D721Med (cell line): Measurements from ENCODE around the gene TTYH2.
A peak's percentile ranks its signal among the peaks of the same experiment; 100 is the strongest.

Experiments used
- DNase-seq: peaks from one replicate; pipeline ENCODE4 v3.0.0; 2011; ENCODE audit warnings: low spot score; ENCODE audit not compliant: insufficient read length
- FAIRE-seq: peaks from 2 replicates; lab custom pipeline; 2011; peaks lifted over from hg19 to GRCh38; lab: Jason Lieb, UNC
- TF ChIP-seq, protein P1 (sequence below): IDR thresholded peaks from 2 replicates; pipeline ENCODE4 v1.5.1; 2012; ENCODE audit warnings: mild to moderate bottlenecking, control low read depth; ENCODE audit not compliant: insufficient read depth; ENCODE audit errors: missing control alignments

TTYH2 gene

GRCh38 chr17:74210191-74211140, 2.9 kb upstream of the TTYH2 start:
- TF ChIP-seq, protein P1, sequence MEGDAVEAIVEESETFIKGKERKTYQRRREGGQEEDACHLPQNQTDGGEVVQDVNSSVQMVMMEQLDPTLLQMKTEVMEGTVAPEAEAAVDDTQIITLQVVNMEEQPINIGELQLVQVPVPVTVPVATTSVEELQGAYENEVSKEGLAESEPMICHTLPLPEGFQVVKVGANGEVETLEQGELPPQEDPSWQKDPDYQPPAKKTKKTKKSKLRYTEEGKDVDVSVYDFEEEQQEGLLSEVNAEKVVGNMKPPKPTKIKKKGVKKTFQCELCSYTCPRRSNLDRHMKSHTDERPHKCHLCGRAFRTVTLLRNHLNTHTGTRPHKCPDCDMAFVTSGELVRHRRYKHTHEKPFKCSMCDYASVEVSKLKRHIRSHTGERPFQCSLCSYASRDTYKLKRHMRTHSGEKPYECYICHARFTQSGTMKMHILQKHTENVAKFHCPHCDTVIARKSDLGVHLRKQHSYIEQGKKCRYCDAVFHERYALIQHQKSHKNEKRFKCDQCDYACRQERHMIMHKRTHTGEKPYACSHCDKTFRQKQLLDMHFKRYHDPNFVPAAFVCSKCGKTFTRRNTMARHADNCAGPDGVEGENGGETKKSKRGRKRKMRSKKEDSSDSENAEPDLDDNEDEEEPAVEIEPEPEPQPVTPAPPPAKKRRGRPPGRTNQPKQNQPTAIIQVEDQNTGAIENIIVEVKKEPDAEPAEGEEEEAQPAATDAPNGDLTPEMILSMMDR = peak; percentile 97
- DNase-seq = peak; percentile 56
- FAIRE-seq = no peak

GRCh38 chr17:74211141-74211911, 2.0 kb upstream of the TTYH2 start:
- TF ChIP-seq, protein P1 = no peak
- DNase-seq (no peak), FAIRE-seq (no peak)

DNA sequence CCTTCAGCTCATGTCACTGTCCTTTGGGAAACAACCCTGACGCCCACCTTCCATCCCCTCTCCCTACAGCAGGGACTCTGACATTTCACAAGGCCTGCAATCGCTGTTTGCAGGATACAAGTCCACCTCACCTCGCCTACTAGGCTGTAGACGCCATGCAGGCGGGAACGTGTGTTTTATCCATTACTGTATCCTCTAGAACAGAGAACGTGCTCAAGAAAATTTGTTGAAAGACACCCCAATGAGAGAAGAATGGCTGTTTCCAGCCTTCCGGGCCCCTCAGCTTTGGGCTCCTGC, 1.5 kb upstream of the TTYH2 start:
- no peak for DNase-seq
- FAIRE-seq = no peak
- TF ChIP-seq, protein P1 = no peak

- DNase-seq = no peak
- FAIRE-seq = no peak
- TF ChIP-seq, protein P1 = no peak
These were observed 1.0 kb upstream of the TTYH2 start for GRCh38 chr17:74212209-74212912.

- FAIRE-seq (no peak), DNase-seq (no peak)
- TF ChIP-seq, protein P1 = no peak
These were observed 555 bp downstream of the TTYH2 start for GRCh38 chr17:74213861-74214391.

DNA sequence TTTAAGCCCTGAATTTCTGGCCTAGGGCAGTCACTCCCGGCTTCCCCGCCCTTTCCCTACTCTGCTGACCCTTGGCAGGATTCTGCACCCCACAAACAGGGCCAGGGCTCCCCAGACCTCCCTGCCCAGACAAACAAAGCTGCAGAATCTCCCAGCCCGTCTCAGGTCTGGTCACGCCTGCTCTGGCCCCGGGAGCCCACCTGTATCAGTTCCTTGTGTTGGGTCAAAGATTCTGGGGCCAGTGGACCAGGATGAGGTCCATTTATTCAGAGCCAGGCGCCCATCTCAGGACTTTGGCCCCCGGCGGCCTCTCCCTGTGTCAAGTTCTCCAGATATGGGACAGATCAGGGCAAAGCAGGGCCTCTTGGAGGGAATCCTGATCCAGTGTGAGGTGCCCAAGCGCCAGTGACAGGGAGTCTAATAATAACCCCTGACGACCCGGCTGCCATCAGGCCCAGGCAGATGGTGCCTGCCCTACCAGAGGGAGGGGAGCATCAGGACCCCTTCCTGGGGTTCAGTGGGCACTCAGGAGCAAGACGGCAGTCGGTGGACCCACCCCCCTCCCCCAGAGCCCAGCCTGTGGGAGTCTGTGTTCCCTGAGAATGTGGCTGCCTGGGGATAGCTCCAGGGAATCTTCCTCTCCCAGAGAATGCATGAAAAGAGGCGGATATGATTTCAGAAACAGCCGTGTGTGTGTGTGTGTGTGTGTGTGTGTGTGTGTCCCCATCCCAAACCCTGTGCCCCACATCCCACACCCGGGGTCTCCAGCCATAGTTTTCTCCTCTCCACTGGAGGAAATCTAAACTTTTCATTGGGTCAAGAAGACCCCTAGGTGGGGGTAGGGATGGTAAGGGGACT, 1.3 kb downstream of the TTYH2 start:
- DNase-seq = no peak
- TF ChIP-seq, protein P1 = peak; percentile 9
- FAIRE-seq = no peak
